ENCODE results near the gene BANF2.

Gene BANF2

GRCh38 chr20:17710379-17711266 lies 10.9 kb downstream of the BANF2 start:
- no peak for TF ChIP-seq PPARA (CRISPR knock-in tag; IDR thresholded peaks at IDR 0.05; ENCODE audit: borderline replicate concordance)
- TF ChIP-seq ARNTL (CRISPR knock-in tag; IDR thresholded peaks at IDR 0.05; ENCODE audit: borderline replicate concordance, low read depth) = no peak
- no peak for TF ChIP-seq OSR1 (CRISPR knock-in tag; IDR thresholded peaks at IDR 0.05)
- no peak for TF ChIP-seq ISL1 (CRISPR knock-in tag; IDR thresholded peaks at IDR 0.05)
- no peak for ATAC-seq

- no peak for ATAC-seq
- TF ChIP-seq ZNF70 (CRISPR knock-in tag; IDR thresholded peaks at IDR 0.05) (no peak), CSRNP3 (CRISPR knock-in tag; IDR thresholded peaks at IDR 0.05) (no peak), SNAI2 (CRISPR knock-in tag; IDR thresholded peaks at IDR 0.05) (no peak), BACH2 (CRISPR knock-in tag; IDR thresholded peaks at IDR 0.05; ENCODE audit: borderline replicate concordance) (no peak), ZNF565 (CRISPR knock-in tag; conservative IDR thresholded peaks at IDR 0.05; ENCODE audit: low read depth) (no peak), OSR1 (CRISPR knock-in tag; IDR thresholded peaks at IDR 0.05) (no peak), ZNF8 (CRISPR knock-in tag; IDR thresholded peaks at IDR 0.05) (no peak), ISL1 (CRISPR knock-in tag; IDR thresholded peaks at IDR 0.05) (no peak), ZFP30 (CRISPR knock-in tag; IDR thresholded peaks at IDR 0.05) (no peak), CSDC2 (CRISPR knock-in tag; IDR thresholded peaks at IDR 0.05) (no peak)
- TF ChIP-seq, protein P1, sequence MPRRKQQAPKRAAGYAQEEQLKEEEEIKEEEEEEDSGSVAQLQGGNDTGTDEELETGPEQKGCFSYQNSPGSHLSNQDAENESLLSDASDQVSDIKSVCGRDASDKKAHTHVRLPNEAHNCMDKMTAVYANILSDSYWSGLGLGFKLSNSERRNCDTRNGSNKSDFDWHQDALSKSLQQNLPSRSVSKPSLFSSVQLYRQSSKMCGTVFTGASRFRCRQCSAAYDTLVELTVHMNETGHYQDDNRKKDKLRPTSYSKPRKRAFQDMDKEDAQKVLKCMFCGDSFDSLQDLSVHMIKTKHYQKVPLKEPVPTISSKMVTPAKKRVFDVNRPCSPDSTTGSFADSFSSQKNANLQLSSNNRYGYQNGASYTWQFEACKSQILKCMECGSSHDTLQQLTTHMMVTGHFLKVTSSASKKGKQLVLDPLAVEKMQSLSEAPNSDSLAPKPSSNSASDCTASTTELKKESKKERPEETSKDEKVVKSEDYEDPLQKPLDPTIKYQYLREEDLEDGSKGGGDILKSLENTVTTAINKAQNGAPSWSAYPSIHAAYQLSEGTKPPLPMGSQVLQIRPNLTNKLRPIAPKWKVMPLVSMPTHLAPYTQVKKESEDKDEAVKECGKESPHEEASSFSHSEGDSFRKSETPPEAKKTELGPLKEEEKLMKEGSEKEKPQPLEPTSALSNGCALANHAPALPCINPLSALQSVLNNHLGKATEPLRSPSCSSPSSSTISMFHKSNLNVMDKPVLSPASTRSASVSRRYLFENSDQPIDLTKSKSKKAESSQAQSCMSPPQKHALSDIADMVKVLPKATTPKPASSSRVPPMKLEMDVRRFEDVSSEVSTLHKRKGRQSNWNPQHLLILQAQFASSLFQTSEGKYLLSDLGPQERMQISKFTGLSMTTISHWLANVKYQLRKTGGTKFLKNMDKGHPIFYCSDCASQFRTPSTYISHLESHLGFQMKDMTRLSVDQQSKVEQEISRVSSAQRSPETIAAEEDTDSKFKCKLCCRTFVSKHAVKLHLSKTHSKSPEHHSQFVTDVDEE (CRISPR knock-in tag; IDR thresholded peaks at IDR 0.05) = no peak
Observed at GRCh38 chr20:17711267-17711627, 11.5 kb downstream of the BANF2 start.

GRCh38 chr20:17712201-17712600 lies 12.4 kb downstream of the BANF2 start:
- ATAC-seq = no peak
- TF ChIP-seq ZNF8 (CRISPR knock-in tag; IDR thresholded peaks at IDR 0.05) (no peak), ZFP30 (CRISPR knock-in tag; IDR thresholded peaks at IDR 0.05) (no peak), SNAI2 (CRISPR knock-in tag; IDR thresholded peaks at IDR 0.05) (no peak)

DNA sequence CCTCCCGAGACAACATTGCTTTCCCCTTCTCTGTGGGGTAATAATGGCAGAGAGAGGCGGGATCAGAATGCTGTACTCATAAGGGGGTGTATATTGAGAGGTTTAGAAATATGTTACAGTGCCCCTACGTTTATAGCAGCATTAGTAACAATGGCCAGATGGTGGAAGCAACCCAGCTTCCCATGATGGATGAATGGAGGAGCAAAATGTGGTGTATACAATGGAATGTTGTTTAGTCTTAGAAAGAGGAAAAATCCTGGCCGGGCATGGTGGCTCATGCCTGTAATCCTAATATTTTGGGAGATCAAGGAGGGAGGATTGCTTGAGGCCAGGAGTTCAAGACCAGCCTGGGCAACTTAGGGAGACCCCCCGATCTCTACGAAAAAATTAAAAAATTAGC lies 12.9 kb downstream of the BANF2 start:
- TF ChIP-seq, protein P1 (CRISPR knock-in tag; IDR thresholded peaks at IDR 0.05) = no peak
- ATAC-seq = no peak

DNA sequence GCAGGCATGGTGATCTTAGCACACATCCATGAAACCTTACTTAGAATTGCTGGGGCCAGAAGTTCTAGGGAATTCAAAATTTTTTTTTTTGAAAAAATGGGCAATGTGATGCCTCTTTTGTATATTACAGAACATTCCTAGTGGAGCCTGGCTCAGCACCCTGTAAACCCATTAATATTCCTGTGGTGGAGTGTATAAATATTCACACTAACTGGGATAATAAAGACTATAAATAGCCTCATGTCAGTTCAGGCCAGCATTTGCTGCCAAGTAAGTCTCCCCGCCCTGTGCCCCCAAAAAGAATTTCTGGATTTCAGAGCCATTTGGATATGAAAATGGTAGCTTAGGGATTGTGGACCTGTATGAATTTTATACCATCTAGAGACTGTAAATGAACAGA lies 14.8 kb downstream of the BANF2 start:
- no peak for ATAC-seq
- TF ChIP-seq POU6F1 (CRISPR knock-in tag; IDR thresholded peaks at IDR 0.05; ENCODE audit: borderline replicate concordance, low read depth) (no peak), CSDC2 (CRISPR knock-in tag; IDR thresholded peaks at IDR 0.05) (no peak), PATZ1 (CRISPR knock-in tag; IDR thresholded peaks at IDR 0.05; ENCODE audit: borderline replicate concordance) (no peak), RARB (CRISPR knock-in tag; IDR thresholded peaks at IDR 0.05) (no peak), ZFP30 (CRISPR knock-in tag; IDR thresholded peaks at IDR 0.05) (no peak), TCF4 (CRISPR knock-in tag; IDR thresholded peaks at IDR 0.05; ENCODE audit: borderline replicate concordance) (no peak), CSRNP3 (CRISPR knock-in tag; IDR thresholded peaks at IDR 0.05) (no peak), OSR1 (CRISPR knock-in tag; IDR thresholded peaks at IDR 0.05) (no peak), ZNF565 (CRISPR knock-in tag; conservative IDR thresholded peaks at IDR 0.05; ENCODE audit: low read depth) (no peak), PPARA (CRISPR knock-in tag; IDR thresholded peaks at IDR 0.05; ENCODE audit: borderline replicate concordance) (no peak), GLIS3 (CRISPR knock-in tag; IDR thresholded peaks at IDR 0.05) (no peak)
- TF ChIP-seq, protein P2, sequence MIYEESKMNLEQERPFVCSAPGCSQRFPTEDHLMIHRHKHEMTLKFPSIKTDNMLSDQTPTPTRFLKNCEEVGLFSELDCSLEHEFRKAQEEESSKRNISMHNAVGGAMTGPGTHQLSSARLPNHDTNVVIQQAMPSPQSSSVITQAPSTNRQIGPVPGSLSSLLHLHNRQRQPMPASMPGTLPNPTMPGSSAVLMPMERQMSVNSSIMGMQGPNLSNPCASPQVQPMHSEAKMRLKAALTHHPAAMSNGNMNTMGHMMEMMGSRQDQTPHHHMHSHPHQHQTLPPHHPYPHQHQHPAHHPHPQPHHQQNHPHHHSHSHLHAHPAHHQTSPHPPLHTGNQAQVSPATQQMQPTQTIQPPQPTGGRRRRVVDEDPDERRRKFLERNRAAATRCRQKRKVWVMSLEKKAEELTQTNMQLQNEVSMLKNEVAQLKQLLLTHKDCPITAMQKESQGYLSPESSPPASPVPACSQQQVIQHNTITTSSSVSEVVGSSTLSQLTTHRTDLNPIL (CRISPR knock-in tag; IDR thresholded peaks at IDR 0.05; ENCODE audit: low read depth) = no peak
